Neutrophil (primary cell): Measurements from ENCODE around the gene STARD5.
A peak's percentile ranks its signal among the peaks of the same experiment; 100 is the strongest.

ENCODE experiments used
- H3K27ac ChIP-seq: fragments of 200-600 bp; sonication (generic); 2 replicates; pipeline ENCODE4 v1.5.1; 2016; ENCODE audit warnings: mild to moderate bottlenecking, moderate library complexity
- H3K27me3 ChIP-seq: fragments of 200-600 bp; sonication (generic); 2 replicates; pipeline ENCODE4 v1.6.0; 2016; ENCODE audit warnings: mild to moderate bottlenecking
- H3K36me3 ChIP-seq: fragments of 200-600 bp; sonication (generic); 2 replicates; pipeline ENCODE4 v1.5.1; 2017
- H3K4me1 ChIP-seq, 2 experiments: fragments of 200-600 bp in 1 of 2; sonication (generic) in 1 of 2; 1 replicate in 1 of 2; 2 replicates in 1 of 2; pipeline versions ENCODE4 v1.5.1 to v1.6.1; 2013 to 2016; ENCODE audit warnings: low read depth in 1 of 2, low read length in 1 of 2, mild to moderate bottlenecking in 1 of 2, moderate library complexity in 1 of 2; ENCODE audit not compliant: control insufficient read depth in 1 of 2, insufficient read depth in 1 of 2
- H3K4me3 ChIP-seq, 2 experiments: fragments of 200-600 bp in 1 of 2; sonication (generic) in 1 of 2; 1 replicate in 1 of 2; 2 replicates in 1 of 2; pipeline ENCODE4 v1.5.1; 2013 to 2016; ENCODE audit warnings: low read depth in 1 of 2, low read length in 1 of 2, mild to moderate bottlenecking in 1 of 2, moderate library complexity in 1 of 2
- H3K9me3 ChIP-seq: fragments of 200-600 bp; sonication (generic); 2 replicates; pipeline ENCODE4 v1.5.1; 2016
- CTCF ChIP-seq: fragments of 200-600 bp; sonication (generic); IDR thresholded peaks from 2 replicates; pipeline ENCODE4 v1.5.1; 2016; ENCODE audit warnings: antibody characterized with exemption

STARD5 gene

DNA sequence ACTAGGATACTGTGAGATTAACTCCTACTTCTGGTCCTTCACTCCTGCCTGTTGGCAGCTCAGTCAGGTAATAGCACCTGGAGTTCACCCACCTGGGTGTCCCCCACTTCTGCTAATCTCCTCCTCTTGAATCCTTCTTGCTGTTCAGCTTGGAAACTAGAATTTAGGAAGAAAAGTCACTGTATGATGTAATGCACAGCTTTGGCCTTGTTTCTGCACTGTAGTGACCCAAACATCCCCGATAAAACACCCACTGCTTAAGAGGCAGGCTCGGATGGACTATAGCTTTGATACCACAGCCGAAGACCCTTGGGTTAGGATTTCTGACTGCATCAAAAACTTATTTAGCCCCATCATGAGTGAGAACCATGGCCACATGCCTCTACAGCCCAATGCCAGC lies 24.8 kb downstream of the STARD5 start:
- Histone ChIP-seq H3K36me3 (peaks cover 52% of the 10 kb centered on the region), H3K27me3 (no peaks in the 10 kb centered on the region), H3K4me1 (peaks cover 82 to 94% of the 10 kb centered on the region in 2 experiments), H3K4me3 (peak overlapping the region; percentile 86 to 97), H3K27ac (peak overlapping the region; percentile 96), H3K9me3 (no peaks in the 10 kb centered on the region)
- no peak for TF ChIP-seq CTCF

GRCh38 chr15:81298611-81299010 lies 25.3 kb downstream of the STARD5 start:
- peaks cover 46% of the 10 kb centered on the region for H3K36me3 ChIP-seq
- peak overlapping the region; percentile 96 for H3K27ac ChIP-seq
- TF ChIP-seq CTCF = no peak
- H3K4me1 ChIP-seq = peaks cover 82 to 94% of the 10 kb centered on the region in 2 experiments
- H3K4me3 ChIP-seq = peak overlapping the region; percentile 86 to 97
- no peaks in the 10 kb centered on the region for H3K27me3 ChIP-seq
- no peaks in the 10 kb centered on the region for H3K9me3 ChIP-seq

DNA sequence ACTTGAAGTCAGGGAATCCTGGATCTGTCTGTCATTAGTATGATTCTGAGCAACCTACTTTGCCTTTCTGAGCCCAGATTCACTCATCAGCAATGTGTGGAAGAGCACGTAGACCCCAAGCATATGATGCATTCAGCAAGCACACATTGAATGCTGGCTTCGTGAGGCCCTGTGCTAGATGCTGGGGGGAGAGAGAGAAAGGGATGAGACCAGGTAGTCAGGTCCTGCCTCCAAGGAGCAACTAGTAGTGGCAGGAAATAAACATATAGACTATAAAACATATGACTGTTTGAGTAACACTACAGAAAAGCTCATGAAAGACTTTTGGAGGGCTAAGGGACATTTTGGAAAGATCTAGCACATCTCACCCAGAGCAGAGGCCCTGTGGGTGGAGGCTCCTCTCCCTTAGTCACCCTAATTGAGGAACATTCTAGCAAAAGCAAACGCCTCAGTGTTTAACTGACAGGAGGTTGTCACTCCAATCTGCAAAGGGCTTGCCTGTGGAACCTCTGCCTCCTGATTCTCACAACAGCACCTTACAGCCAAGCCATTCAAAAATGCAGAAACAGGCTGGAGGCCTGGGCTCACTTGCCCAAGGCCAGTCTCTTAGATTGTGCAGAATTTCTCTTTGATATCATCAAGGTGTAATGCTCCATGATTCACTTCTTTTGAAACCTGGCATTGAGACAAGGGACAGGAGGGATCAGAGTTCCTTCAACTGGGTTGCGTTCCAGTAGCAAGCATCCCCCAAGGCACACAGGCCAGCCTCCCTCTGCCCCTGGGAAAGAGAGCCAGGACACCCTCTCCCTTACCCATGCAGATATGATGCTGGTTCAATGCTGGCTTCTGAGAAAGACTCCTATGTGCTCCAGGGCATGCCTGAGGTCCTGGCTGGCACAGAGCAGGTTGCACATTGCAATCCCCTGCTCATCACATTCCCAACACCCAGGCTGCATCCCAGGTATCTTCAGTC lies 26.1 kb downstream of the STARD5 start:
- no peaks in the 10 kb centered on the region for H3K9me3 ChIP-seq
- H3K4me3 ChIP-seq = peak overlapping the region; percentile 86 to 97
- peak overlapping the region; percentile 96 for H3K27ac ChIP-seq
- peaks cover 39% of the 10 kb centered on the region for H3K36me3 ChIP-seq
- H3K27me3 ChIP-seq = no peaks in the 10 kb centered on the region
- no peak for TF ChIP-seq CTCF
- H3K4me1 ChIP-seq = peaks cover 82 to 94% of the 10 kb centered on the region in 2 experiments

GRCh38 chr15:81297147-81297572 lies 26.8 kb downstream of the STARD5 start:
- Histone ChIP-seq H3K27ac (peak overlapping the region; percentile 96), H3K4me3 (peak overlapping the region; percentile 86 to 97), H3K36me3 (peaks cover 32% of the 10 kb centered on the region), H3K9me3 (no peaks in the 10 kb centered on the region), H3K4me1 (peaks cover 82 to 94% of the 10 kb centered on the region in 2 experiments), H3K27me3 (no peaks in the 10 kb centered on the region)
- no peak for TF ChIP-seq CTCF

DNA sequence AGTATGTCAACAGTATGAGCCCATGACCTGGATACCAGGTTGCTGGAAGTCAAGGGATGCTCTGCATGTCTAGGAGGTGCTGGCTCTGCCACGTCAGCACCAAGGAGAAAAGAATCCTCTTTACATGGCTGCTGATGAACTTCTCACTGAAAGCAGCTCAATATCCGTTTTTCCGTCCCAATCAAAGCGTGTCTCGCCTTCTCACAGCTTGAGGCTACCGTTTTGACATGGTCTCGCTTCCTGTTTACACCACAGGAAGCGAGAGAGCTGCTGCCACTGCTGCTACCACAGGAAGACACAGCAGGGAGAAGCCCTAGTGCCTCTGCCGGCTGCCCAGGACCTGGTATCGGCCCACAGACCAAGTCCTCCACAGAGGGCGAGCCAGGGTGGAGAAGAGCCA lies 27.3 kb downstream of the STARD5 start:
- Histone ChIP-seq H3K4me3 (peak overlapping the region; percentile 86 to 97), H3K27ac (peak overlapping the region; percentile 96), H3K9me3 (no peaks in the 10 kb centered on the region), H3K27me3 (no peaks in the 10 kb centered on the region), H3K4me1 (peaks cover 82 to 94% of the 10 kb centered on the region in 2 experiments), H3K36me3 (peaks cover 27% of the 10 kb centered on the region)
- no peak for TF ChIP-seq CTCF
